ENCODE data around the gene C1GALT1. TPM values are rescaled to one million over a fixed set of nuclear protein-coding genes. Genes with fewer than 3 reads are reported as not detected.
A peak's percentile ranks its signal among the peaks of the same experiment; 100 is the strongest.

C1GALT1 gene
- total RNA-seq, 1 donor from 2014 or later, result 48.8 TPM

DNA sequence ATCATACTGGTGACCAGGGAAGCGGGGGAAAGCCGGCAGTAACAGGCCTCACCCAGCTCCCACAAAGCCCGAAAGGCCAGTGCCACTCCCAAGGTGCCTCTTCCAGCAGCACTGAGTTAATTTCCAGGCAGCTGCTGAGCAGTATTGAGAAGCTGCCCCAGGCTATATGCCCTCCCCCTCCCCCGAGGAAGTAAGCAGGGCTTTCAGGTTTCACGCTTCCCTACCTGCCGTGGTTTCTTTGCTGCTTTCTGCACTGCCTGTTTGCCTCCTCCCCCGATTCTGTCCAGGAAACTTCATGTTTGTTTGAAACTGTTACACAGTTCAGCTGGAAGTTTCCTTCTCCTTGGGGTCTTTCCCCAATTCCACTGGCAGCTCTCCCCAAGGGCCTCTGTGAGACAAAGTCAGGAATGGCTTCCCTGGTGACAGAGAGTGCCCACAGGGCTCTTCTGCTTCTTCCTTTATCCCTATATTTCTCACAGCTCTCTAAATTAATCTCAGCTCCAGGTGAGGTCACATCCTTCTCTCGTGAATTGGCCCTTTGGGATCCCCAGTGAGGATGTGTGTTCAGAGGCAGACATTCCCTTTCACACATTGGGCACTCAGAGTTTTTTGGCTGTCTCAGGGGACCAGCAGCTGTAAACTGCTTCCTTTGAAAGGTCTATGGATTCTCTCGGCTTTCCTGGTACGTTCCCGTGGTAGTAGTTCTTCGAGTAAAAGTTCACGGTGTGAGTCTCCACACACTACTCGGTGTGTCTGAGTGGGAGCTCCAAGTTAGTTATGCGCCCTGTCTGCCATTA lies 19.4 kb downstream of the C1GALT1 start:
- H3K9me3 Mint-ChIP-seq, result peaks cover 13% of the 10 kb centered on the region
- H3K4me3 Mint-ChIP-seq, result peak overlapping the region; percentile 44
- H3K36me3 Mint-ChIP-seq, result peaks cover 35% of the 10 kb centered on the region
- no peak for DNase-seq (ENCODE audit: extremely low spot score, unreplicated experiment)
- peaks cover 8% of the 10 kb centered on the region for H3K4me1 Mint-ChIP-seq (ENCODE audit: unreplicated experiment)
- TF ChIP-seq, protein P1, sequence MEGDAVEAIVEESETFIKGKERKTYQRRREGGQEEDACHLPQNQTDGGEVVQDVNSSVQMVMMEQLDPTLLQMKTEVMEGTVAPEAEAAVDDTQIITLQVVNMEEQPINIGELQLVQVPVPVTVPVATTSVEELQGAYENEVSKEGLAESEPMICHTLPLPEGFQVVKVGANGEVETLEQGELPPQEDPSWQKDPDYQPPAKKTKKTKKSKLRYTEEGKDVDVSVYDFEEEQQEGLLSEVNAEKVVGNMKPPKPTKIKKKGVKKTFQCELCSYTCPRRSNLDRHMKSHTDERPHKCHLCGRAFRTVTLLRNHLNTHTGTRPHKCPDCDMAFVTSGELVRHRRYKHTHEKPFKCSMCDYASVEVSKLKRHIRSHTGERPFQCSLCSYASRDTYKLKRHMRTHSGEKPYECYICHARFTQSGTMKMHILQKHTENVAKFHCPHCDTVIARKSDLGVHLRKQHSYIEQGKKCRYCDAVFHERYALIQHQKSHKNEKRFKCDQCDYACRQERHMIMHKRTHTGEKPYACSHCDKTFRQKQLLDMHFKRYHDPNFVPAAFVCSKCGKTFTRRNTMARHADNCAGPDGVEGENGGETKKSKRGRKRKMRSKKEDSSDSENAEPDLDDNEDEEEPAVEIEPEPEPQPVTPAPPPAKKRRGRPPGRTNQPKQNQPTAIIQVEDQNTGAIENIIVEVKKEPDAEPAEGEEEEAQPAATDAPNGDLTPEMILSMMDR (conservative IDR thresholded peaks at IDR 0.05), result no peak
- H3K27me3 Mint-ChIP-seq, result no peaks in the 10 kb centered on the region
- peak overlapping the region; percentile 79 for H3K27ac Mint-ChIP-seq

DNA sequence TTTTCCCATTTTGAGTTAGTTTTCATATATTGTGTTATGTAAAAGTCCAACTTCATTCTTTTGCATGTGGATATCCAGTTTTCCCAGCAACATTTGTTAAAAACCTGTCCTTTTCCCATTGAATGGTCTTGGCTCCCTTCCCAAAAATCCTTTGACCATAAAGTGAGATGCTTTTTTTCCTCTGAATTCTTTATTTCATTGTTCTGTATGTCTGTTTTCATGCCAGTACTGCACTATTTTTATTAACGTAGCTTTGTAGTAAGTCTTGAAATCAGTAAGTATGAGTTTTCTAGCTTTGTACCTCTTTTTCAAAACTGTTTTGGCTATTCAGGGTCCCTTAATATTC lies 20.0 kb downstream of the C1GALT1 start:
- TF ChIP-seq, protein P1 (conservative IDR thresholded peaks at IDR 0.05), result no peak
- H3K27me3 Mint-ChIP-seq, result no peaks in the 10 kb centered on the region
- peak overlapping the region; percentile 44 for H3K4me3 Mint-ChIP-seq
- peaks cover 40% of the 10 kb centered on the region for H3K36me3 Mint-ChIP-seq
- H3K27ac Mint-ChIP-seq, result peak overlapping the region; percentile 79
- DNase-seq (ENCODE audit: extremely low spot score, unreplicated experiment), result no peak
- H3K4me1 Mint-ChIP-seq (ENCODE audit: unreplicated experiment), result peaks cover 8% of the 10 kb centered on the region
- H3K9me3 Mint-ChIP-seq, result peaks cover 13% of the 10 kb centered on the region

DNA sequence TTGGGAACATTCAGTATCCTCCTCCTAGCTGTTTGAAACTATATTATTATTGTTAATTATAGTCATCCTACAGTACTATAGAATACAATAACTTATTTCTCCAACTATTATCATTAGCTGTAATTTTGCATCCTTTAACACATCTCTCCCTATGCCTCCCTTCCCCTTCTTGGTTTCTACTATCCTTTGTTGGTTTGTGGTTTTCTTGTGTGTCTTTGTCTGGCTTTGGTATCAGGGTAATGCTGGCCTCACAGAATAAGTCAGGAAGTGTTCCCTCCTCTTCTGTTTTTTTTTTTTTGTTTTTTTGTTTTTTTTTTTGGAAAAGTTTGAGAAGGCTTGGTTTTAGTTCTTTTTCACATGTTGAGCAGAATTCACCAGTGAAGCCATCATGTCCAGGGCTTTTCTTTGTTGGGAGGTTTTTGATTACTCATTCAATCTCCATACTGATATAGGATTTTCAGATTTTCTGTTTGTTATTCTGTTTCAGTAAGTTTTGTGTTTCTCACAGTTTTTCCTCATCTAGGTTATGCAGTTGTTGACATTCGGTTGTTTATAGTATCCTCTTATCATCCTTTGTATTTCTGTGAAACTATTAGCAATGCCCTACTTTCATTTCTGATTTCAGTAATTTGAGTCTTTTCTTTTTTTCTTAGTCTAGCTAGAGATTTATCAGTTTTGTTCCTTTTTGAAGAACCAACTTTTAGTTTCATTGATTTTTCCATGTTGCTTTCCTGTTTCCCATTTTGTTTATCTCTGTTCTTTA lies 21.6 kb downstream of the C1GALT1 start:
- H3K27ac Mint-ChIP-seq, result no peak overlapping the region
- H3K9me3 Mint-ChIP-seq, result peaks cover 8% of the 10 kb centered on the region

DNA sequence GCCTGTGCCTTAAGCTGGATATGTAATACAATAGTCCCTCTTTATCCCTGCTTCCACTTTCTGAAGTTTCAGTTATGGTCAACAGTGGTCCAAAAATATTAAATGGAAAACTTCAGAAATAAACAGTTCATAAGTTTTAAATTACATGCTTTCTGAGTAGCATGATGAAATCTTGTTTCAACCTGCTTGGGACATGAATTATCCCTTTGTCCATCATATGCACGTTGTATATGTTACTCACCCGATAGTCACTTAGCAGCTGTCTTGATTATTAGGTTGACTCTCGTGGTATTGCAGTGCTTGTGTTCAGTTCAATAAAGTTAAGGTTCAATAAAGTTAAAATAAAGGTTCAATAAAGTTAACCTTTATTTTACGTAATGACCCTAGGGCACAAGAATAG lies 25.5 kb downstream of the C1GALT1 start:
- DNase-seq (ENCODE audit: extremely low spot score, unreplicated experiment), result no peak
- H3K9me3 Mint-ChIP-seq, result peaks cover 14% of the 10 kb centered on the region
- peaks cover 47% of the 10 kb centered on the region for H3K36me3 Mint-ChIP-seq
- H3K27me3 Mint-ChIP-seq, result no peaks in the 10 kb centered on the region
- no peak overlapping the region for H3K27ac Mint-ChIP-seq
- peaks cover 5% of the 10 kb centered on the region for H3K4me1 Mint-ChIP-seq (ENCODE audit: unreplicated experiment)
- TF ChIP-seq, protein P1 (conservative IDR thresholded peaks at IDR 0.05), result no peak
- H3K4me3 Mint-ChIP-seq, result no peak overlapping the region

More for the DNA sequence above, 21.6 kb downstream of the C1GALT1 start:
- H3K27me3 Mint-ChIP-seq, result no peaks in the 10 kb centered on the region
- H3K4me3 Mint-ChIP-seq, result no peak overlapping the region
- DNase-seq (ENCODE audit: extremely low spot score, unreplicated experiment), result no peak
- TF ChIP-seq, protein P1 (conservative IDR thresholded peaks at IDR 0.05), result no peak
- H3K36me3 Mint-ChIP-seq, result peaks cover 42% of the 10 kb centered on the region
- H3K4me1 Mint-ChIP-seq (ENCODE audit: unreplicated experiment), result peaks cover 8% of the 10 kb centered on the region

DNA sequence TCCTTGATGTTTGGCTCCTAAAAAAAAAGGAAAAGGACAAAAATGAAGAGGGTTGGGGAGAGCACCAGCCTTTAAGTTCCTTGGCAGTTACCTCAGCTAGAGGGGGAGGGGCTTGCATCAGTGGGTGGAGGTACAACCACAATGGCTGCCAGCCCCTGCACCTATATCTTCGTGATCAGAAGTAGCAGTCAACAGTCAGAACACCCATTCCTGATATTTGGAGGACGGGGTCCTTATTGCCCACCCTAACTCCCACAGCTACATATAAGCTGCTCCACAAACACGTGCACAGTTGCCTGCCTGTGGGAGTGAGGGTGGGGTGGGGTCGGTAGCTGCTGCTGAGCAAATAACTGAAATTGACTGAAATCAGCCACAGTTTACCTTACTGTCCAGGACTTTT lies 26.2 kb downstream of the C1GALT1 start:
- no peak overlapping the region for H3K4me3 Mint-ChIP-seq
- peaks cover 14% of the 10 kb centered on the region for H3K9me3 Mint-ChIP-seq
- peaks cover 44% of the 10 kb centered on the region for H3K36me3 Mint-ChIP-seq
- TF ChIP-seq, protein P1 (conservative IDR thresholded peaks at IDR 0.05), result no peak
- DNase-seq (ENCODE audit: extremely low spot score, unreplicated experiment), result no peak
- peaks cover 5% of the 10 kb centered on the region for H3K4me1 Mint-ChIP-seq (ENCODE audit: unreplicated experiment)
- no peaks in the 10 kb centered on the region for H3K27me3 Mint-ChIP-seq
- H3K27ac Mint-ChIP-seq, result no peak overlapping the region
